ENCODE measurements around the gene TRHDE.
A peak's percentile ranks its signal among the peaks of the same experiment; 100 is the strongest.

The TRHDE gene

DNA sequence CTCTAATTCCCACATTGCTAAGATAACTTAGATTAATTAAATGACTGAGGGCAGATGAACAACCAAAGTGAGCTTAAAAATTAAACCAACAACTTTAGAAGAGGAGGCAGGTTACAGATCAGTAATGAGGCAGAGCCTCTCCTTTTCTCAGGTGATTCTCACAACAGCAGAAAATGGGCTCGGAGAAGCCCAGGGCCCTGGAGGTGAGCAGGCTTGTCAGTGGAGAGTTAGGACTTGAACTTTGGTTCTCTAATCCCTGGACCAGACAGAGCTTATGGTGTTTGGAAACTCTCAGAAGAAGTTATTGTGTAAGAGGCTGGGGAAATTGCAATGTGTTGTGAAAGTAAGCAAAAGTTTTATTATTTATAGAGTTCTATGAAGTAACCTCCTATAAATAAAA lies 2.8 kb downstream of the TRHDE start:
- DNase-seq (ENCODE audit: low read depth): peak; percentile 58

DNA sequence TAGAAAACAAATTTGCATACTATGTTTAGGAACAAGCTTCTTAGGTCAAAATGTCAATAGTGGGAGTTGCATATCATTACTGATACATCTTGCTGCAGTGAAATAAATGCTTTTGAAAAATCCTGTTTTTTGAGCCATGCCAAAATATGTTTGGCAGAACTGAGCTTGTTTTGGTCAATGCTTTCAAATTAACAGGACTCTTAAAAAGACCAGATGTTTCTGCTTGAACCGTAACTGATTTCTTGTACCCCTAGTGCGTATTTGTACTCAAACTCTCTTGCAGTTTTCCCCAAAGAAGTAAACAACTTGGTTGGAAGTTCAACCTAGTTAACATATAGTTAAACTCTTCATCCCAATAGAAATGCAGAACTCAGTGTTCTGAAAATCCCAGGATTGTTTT lies 3.4 kb downstream of the TRHDE start:
- peak; percentile 21 for DNase-seq (ENCODE audit: low read depth)

DNA sequence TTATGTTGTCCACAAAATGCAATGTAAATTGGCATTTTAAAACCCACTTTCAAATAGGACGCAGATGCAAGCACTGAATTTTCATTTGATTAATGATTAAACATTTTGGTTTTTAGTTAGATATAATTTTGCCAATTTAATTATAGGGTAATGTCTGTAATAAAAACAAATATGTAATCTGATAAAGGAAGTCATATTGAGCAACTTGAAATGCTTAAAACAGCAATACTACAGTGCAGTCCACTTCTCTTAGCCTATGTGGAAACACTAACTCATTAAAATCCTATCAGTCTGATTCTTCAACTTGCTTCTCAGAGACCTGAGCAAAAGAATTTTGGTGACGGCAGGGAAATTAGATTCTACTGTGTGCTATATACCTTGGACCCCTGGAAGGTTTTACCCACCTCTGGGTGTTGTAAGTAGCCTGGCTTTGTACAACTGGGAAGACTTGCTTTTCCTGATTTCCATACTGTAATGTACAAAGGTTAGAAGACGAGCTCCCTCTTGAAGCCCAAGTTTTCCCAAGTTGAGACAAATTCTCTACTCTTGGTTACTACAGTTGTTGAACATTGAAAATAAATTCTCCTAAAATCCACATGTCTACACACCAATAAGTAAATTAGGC lies 4.1 kb downstream of the TRHDE start:
- peak; percentile 42 for DNase-seq (ENCODE audit: low read depth)

DNA sequence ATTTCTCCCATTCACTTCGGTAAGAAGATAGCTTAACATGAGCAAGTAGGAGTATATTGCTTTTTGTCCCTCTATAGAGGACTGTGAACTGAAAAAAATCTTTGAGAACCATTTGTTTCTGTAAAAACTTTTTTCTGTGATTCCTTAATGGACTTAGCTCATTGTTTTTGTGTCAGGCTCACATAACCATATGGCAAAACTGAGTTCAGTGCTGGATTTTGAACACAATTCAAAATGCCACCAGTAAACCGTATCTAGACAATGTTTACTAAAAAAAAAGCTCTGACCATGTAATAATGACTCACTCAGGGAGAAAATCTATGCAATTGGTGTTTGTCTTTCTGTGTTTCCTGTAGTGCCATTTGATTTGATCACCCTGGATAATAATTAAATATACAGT lies 5.2 kb downstream of the TRHDE start:
- DNase-seq (ENCODE audit: low read depth): peak; percentile 81

DNA sequence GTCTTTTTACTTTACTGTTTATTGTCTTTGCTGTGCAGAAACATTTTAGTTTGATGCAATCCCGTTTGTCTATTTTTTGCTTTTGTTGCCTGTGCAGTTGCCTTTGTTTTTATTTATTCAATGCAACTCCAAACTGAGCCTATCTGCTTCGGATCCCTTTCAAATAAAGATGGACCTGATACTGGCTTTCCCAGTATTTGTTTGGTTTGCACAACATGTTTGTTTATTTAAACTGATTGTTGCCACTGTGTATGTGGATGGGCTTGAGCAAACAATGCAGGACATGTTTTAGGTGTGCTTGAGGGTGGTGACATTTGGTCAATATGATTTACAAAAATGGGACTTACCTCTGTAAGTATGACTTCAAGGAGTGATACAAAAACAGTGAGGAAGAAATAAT lies 6.7 kb downstream of the TRHDE start:
- no peak for DNase-seq (ENCODE audit: low read depth)

DNA sequence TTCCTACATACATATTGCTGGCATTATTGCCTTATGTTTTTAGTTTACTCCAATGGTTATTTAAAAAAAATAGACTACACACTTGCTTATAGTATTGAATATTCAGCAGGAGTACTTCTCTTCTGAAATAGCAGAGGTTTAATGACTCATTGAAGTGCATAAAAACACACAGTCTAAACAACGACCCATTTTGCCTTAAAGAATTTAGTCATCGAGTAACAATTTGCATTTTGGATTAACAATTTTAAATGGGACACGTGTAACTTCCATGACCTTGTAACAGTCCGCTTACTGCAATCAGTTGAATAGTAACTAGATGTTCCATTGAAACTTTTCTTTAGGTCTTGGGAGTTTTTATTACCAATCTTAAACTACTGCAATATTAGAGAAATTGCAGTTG lies 9.0 kb downstream of the TRHDE start:
- peak; percentile 93 for DNase-seq (ENCODE audit: low read depth)

DNA sequence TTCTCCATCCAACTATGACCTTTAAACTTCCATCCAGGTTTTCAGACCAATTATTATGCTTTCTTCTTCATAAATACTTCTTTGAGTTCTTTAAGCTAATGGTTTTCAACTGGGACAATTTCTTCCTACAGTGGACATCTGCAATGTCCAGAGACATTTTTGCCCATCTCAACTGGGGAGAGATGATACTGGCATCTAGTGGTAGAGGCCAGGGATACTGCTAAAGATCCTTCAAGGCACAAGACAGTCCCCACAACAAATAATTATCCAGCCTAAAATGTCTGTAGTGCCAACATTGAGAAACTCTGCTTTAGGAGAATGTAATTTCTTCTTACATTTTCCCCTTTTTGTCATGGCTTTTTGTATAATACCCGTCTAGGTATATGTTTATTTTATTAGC lies 10.6 kb downstream of the TRHDE start:
- peak; percentile 75 for DNase-seq (ENCODE audit: low read depth)

DNA sequence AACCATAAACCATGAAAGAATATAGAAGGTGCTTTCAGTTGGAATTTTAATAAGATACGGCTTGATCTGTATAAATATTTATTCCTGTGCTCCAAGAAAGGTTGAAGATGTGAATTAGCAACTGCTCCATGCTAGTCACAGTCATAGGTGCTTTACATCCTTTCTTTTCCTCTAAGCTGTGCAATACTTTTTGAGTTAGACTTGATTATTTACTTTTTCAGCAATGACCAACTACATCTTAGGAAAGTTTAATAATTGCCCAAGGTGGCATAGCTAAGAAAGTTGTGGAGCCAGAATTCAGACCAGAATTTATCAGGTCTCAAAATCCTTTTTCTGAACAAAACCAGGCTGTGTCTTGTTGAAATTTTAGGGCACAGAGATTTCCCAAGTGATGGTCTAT lies 13.7 kb downstream of the TRHDE start:
- no peak for DNase-seq (ENCODE audit: low read depth)

DNA sequence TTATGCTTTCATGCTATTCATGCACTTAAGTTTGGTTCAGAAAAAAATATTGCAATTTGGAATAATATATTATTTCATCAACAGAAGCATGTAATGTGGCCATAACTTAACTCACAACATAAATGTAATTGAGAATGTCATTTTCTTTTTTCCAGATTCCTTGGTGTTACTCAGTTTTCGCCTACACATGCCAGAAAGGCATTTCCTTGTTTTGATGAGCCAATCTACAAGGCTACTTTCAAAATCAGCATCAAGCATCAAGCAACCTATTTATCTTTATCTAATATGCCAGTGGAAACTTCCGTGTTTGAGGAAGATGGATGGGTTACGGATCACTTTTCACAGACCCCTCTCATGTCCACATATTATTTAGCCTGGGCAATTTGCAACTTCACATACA lies 14.4 kb downstream of the TRHDE start:
- no peak for DNase-seq (ENCODE audit: low read depth)

DNA sequence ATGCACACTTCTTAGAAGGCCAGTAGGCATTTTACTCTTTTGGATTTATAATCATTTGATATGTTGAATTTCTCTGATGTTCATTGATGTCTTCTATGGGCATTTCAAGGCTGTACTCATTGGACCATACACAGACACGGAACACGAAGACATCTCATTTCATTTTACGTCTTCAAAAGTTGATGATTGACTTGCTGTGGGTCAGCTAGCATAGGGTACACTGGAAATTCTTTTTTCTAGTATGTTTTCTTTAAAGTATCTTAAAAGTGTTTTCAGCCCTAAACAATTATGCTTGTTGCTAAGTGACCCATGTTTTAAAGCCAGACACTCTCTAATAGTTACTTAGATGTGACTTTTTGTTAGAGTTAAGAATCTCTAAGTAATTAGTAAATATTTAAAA lies 16.3 kb downstream of the TRHDE start:
- DNase-seq (ENCODE audit: low read depth): no peak

DNA sequence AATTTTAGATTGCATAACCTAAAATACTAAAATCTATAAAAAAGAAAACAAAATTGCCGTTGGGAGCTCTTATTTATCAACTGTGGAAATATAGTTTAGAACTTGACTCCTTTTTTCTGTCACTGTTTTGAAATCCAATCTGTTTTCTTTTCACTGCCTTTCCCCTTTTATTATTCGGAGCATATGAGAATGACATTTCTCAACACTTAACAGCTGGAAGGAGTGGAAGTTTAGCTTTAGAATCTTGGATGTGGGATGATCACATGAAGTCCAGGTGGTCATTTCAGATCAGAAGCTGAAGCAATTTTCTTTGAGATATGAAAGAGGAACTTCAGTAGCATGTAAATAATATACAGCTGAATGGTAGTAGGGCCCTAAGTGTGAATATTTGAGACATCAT lies 16.7 kb downstream of the TRHDE start:
- DNase-seq (ENCODE audit: low read depth): no peak

DNA sequence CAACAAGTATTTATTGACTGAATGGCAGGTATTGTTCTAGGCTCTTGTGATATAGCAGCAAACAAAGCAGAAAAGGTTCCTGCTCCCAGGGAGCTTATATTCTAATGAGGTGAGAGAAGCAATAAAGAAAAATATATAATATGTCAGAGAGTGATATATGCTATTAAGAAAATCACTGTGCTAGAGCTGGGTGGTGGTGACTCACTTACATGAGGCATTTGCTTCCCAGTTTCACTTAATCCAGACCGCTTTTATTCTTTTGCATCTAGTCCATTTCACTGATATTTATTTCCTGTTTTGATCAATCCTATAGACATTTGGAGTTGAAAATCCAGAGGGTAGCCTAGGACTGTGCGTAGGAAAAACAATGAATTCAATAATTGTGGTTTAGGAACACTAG lies 17.5 kb downstream of the TRHDE start:
- DNase-seq (ENCODE audit: low read depth): peak; percentile 67

DNA sequence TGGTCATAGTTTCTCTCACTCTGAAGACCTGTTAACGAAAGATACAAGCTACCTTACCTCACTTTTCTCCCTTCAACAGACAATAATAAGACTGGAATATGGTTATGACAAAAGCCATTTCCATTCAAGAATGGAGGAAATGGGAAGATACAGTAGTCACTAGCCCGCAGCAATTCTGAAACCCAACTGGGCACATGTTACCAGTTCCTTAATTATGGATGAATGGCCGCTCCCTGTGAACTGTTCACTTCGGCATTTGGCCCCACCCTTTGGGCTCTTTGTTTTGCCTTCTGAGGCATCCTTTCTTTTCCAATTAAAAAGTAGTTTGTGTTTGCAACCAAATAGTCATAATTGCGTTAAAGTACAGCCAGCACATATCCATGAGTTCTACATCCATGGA lies 19.0 kb downstream of the TRHDE start:
- DNase-seq (ENCODE audit: low read depth): no peak

DNA sequence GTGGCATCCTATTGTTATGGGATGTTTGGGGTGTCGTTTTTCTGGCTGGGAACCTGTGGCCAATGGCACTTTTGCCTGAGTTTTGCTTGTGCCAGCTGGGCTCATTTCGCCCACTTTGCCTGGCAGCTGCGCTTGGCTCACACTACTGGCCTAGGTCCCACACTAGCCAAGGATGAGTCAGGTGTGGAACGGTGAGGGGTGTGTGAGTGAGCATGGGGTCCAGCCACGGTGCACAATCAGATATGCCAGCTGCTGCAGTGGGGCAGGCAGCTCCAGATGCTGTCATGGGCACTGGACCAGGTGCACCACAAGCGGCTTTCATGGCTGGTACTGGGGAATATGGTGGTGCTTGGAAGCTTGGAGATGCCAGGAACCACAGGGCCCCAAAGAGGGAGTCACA lies 21.5 kb downstream of the TRHDE start:
- DNase-seq (ENCODE audit: low read depth): peak; percentile 26

DNA sequence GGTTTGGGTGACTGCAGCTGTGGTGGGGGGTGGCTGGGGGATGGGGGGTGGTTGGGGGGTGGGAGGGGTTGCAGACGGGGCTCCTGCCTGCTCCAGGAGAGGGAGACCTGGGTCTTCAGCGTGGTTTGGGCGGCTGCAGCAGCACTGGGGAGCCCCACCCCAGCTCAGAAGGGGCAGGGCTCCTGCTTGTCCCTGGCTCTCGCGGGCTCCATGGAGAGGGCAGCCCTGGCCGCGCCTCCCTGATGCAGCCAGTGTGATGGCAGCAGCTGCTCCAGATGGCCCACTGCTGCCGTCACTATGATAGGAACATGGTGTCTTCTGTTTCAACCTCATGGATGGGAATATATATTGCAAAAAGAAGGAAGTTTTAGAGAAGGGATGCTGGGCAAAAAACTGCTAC lies 22.9 kb downstream of the TRHDE start:
- DNase-seq (ENCODE audit: low read depth): peak; percentile 73

DNA sequence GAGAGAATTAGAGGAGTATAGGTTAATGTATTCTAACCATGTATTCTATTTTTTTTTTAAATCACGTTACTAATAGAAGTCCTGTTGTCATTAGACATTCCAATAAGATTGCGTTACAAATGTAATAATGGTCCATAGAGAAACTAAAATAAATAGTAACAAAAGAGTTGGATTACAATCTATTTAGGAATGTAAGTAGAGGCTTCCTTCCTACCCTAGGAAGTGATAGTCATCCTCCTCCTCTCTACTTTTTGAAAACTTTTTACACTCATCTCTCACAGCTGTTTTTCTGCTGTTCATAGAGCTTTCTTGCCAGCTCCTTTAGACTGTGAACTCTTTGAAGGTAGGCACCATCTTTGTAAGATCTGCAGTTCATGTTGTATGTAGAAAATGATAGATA lies 23.6 kb downstream of the TRHDE start:
- DNase-seq (ENCODE audit: low read depth): peak; percentile 94

DNA sequence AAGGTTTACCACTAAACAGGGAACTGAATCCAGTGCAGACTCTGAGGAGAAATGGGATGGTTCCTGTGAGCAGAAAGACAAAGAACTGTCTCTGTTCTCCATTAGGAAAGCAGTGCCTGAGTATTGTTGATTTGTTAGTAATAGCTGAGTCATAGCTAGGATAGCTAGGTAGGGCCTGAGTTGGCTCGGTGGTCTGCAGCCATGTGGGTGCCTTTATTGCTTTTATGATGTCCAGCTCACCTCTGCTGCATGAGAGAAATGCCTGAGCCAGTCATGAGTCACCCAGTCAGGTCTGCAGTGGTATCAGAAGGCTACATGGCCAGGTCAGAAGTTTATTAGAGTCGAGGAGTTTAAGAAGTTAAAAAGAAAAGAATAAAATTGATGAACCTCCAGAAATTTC lies 24.2 kb downstream of the TRHDE start:
- DNase-seq (ENCODE audit: low read depth): peak; percentile 98

DNA sequence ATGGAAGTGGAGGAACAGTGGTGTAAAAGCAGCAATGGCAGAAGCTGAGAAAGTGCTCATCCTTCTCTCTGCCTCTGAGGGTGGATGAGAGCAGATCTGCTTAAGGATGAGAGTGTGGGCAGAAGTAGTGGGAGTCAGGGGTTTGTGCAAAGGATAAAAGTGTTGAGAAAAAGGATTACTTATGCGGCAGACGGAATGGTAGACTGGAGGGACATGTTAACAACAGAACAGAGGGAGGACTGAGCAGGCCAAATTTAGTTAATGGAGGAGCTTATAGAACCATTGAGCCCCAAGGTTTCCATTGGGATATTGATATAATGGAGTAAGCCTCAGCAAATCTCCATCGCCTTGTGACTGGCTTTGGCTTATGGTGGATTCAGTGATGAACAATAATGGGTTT lies 25.5 kb downstream of the TRHDE start:
- DNase-seq (ENCODE audit: low read depth): no peak

DNA sequence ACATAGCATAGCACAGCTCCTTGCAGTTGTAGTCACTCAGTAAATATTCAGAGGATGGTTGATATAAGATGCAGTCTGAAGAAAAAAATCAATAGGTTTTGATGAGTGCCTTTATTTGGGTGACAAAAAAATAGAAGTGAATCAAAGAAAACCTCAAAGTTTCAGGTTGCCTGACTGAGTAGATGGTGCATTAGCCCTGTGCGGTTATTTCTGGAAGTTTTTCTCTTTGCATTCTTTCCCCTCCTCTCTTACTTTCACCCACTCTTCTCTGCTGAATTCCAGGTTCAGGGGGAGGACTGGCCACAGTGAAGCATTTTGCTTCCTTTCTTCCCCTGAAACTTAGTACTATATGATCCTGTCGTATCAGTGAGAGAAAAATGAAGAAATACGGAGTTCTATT lies 28.6 kb downstream of the TRHDE start:
- no peak for DNase-seq (ENCODE audit: low read depth)

DNA sequence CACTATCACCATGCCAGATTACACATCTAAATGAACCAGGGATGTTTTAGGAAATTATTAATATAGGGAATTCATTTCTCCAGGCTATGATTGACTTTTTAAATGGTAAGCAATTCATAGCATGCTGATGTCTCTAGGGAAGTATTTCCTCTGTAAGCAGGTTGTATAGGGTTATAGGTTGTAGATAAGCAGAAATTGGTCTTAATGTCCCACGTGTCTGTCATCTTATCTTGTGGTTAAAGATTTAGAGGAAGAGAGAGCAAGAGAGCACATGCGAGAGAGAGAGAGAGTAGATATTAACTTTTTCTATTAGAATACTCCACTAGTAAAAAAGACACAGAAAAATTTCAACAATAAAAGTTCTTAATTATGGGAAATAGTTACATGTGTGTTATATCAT lies 32.6 kb downstream of the TRHDE start:
- no peak for DNase-seq (ENCODE audit: low read depth)

DNA sequence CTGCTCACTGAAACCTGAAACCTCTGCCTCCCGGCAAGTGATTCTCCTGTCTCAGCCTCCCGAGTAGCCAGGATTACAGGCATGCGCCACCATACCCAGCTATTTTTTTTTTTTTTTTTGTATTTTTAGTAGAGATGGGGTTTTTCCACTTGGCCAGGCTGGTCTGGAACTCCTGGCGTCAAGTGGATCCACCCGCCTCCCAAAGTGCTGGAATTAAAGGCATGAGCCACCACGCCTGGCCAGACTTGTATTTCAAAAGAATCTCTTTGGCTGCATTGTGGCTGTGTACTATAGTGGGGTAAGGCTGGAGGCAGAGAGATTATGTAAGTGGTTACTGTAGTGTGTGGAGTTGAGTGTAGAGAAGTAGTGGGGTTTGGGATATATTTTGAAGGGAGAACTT lies 35.1 kb downstream of the TRHDE start:
- DNase-seq (ENCODE audit: low read depth): no peak

DNA sequence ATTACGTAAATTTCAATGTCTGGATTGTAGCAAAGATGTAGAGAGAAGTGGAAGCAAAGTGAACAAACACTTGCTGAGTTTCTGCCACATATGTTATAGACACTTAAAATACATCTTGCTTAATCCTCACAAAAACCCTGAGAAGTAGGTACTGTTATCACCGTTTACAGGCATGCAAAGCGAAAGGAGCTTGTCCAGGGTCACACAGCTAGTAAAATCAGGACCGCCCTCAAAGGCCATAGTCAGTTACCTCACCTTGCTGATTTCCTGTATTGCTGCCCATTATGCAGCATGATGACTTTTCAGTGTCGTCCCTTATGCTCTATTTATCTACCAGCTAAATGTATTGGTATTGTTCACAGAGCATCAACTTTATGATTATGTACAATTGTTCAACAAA lies 39.8 kb downstream of the TRHDE start:
- DNase-seq (ENCODE audit: low read depth): no peak

DNA sequence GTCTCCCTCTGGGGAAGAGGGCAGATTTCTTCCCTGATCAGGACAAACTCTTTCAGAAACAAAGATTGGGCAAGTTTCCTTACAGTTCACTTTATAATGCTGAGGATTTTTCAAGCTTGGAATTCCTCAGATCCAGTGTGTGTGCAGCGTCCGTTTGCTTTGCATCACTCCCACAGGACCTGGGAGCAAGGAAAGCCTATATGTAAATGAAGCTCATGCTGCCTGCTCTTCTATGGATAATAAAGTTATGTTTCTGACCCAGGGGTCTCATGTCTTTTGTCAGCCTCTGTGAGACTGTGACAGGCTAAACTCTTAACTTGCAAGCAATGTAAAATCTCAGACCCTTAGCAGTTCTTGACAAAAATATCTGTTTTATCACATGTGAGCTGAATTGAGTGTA lies 41.6 kb downstream of the TRHDE start:
- DNase-seq (ENCODE audit: low read depth): no peak

DNA sequence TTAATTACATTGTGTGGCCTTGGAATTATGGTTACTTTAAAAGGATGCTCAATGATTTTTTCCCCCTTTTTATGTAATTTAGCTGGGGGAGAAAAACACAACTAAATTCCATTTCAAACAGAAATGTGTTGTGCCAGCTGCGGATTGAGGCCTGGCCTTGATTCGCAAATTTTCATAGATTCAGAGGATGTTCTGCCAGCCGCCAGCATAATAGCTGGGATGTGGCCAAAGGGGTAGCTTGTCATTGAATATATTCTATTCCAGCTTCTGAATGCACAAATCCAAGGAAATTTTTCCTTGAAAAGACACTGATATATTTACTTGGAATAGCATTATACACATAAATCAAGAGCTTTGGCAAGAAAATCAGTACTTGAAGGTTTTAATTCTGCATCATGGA lies 43.7 kb downstream of the TRHDE start:
- DNase-seq (ENCODE audit: low read depth): no peak

DNA sequence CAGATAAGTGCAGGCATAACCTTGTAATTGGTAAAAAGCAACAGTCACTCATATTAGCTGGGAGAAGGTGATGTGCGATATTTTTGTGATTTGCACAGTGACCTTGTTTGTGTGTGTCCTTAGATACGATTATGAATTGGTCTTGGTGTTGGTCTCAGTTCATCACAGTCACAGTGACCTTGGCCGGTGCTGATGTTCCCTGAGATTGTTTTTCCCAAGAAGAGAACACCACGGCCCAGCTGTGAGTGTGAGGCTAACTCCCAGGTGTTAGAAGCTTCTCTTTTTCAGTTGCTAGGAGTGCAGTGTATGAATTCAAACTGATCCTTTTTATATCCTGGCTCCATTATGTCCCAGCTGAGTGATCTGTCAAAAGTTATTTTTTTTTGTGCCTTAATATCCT lies 46.2 kb downstream of the TRHDE start:
- DNase-seq (ENCODE audit: low read depth): no peak
